ENCODE results near the gene UBE2D1.
"Not testable (repeated sequence)": the region's sequence is repeated elsewhere in the genome, so short reads cannot be mapped to it uniquely, and the experiment has no call there.

UBE2D1 gene

DNA sequence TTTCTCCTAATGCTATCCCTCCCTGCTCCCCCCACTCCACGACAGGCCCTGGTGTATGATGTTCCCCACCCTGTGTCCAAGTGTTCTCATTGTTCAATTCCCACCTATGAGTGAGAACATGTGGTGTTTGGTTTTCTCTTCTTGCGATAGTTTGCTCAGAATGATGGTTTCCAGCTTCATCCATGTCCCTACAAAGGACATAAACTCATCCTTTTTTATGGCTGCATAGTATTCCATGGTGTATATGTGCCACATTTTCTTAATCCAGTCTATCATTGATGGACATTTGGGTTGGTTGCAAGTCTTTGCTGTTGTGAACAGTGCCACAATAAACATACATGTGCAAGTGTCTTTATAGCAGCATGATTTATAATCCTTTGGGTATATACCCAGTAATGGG lies 83.1 kb downstream of the UBE2D1 start:
- not testable (repeated sequence) for H3K27ac ChIP-seq; DNase-seq (ENCODE audit: low read depth, low spot score)

Measured in epithelial cell of prostate (primary cell).